GM18873 (cell line): ENCODE results near the gene INSIG2.
A peak's percentile ranks its signal among the peaks of the same experiment; 100 is the strongest.

Source experiments
- ATAC-seq: cut with Tn5 transposase; IDR thresholded peaks from one replicate; pipeline ENCODE4 v1.9.1; 2021; ENCODE audit warnings: mild to moderate bottlenecking, moderate library complexity, moderate number of reproducible peaks; ENCODE audit not compliant: unreplicated experiment, low FRiP score

INSIG2 gene

DNA sequence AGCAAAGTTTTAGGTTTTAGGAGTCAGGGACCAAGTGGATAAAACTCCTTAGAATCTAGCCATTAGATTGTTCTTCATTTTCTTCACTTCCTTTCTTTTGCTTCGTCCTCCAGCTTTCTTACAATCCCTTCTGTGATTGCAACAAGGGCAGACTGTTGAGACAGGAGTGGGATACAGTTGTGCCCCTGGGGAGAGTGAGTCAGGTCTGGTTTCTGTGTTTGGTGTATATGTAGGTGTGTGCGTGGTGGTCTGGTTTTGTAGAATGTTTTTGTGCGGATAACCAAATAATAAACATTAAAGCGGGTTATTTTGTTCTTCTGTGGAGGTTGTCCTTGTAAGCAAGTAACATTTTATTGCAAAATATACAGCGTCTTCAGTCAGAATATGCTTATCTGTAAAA is 7.3 kb downstream of the INSIG2 start:
- ATAC-seq: no peak

DNA sequence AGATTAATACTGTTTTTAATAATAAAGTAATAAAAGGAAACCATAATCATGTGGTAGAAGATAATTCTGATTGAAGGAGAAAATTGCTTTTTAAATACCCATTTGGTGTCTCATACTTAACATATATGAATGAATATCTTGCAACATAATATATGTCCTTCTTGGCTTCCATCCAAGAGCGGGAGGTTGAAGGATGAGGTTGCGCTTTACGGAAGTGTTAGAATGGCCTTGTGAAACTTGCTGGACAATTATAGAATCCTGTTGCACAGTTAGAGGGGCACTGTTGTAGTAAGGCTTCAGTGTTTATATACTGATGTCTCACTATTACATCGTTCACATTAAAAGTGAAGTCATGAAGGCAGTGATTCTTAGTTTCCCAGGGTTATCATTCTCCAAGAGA is 9.4 kb downstream of the INSIG2 start:
- ATAC-seq: no peak

DNA sequence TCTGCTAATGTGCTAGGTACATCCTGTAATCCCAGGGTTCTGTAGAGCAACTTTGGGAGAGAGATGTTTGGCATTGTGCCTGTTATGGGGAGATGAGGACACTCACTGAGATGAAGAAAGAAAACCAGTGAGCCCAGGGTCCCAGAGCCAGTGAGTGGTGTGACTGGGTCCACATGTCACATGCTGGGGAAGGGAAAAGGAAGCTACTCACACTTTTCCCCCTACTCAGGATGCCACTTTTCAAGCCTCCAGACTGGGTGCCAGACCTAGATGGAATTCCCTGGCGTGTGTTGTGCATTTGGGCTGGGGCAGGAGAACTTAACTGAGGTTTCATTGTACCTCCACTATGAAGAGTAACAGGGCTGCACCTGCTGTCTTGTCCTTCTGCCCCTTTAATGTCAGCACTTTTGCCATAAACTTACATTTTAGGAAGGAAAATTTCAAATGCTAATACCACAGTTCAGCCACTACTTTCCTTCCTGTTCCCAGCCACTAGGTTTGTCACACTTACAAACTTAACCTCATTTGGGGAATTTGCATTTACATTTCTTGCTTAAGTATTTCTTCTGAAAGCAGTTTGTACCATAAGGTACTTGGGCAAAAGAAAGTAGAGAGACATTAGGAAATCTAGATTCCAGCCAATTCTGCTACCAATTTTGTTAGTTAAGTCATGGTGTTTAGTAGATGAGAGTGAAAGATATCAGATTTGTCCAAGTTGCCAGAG is 10.2 kb downstream of the INSIG2 start:
- ATAC-seq: no peak

DNA sequence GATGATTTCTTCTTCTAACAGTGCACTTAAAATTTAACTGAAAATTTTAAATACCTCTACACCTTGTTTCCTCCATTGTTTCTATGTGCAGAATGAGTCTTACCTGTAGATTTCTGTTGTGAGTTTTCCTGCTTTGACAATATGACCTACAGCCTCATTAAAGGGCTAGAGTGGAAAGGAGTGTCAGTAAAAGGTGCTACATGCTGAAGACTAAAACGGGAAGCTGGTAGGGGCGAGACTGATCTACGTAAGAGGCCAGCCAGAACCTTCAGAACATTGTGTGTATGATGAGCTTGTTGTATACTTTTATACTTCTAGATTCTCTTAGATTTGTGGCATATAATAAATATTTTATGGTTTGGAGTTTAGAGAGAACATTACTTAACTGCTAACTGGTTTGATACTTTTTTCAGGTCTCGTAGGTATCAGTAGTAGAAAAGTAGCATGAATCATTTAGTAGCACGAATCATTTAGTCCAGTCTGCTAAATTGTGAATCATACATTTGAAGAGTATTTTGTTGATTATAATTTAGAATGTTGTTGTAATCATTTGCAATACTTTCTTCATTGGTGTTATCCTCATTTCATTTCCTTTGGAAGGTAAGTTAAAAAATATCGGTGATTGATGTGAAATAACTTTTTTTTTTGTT is 14.3 kb downstream of the INSIG2 start:
- no peak for ATAC-seq

DNA sequence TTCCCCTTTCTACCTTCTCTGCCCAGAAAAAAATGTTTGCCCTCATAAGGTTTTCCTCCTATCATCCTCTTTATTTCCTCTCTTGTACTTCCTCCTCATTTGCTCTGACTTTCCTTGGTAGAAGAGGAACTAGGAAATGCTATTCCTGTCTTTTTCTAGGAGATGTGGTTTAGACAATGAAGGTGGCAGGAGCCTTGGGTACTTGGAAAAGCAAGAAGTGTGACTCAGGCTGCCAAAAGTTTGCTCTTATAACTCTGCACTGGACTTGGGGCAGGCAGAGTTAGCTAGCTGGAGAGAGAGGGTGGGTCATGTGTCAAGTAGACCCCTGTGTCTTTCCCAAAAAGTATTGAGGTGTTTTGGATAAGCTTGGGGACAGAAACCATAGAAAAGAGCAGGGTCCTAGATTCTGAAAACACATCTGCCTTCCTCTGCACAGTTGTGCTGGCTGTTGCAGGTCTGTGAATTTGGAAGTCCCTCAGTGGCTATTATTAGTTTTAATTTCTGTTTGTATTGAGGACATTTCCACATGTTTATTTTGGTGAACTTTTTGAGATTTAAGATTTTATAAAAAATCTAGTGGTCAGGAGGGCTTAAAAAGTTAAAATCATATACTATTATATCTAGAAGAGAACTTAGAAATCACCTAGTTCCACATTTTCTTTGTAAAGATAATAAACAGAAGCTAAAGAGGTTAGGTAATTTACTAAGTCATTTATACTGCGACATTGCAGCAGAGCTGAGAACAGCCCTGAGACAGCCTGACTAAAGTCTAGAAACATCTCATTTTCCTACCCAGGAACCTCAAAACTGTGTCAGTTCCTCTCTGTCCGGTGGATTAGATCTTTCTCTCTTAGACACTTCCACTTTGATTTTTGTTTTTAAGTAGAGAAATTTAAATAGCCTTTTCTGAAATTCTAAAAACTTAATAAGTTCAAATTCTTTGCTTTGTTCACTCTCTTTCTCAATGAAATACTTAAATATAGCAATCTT is 16.0 kb downstream of the INSIG2 start:
- ATAC-seq: peak; percentile 94

DNA sequence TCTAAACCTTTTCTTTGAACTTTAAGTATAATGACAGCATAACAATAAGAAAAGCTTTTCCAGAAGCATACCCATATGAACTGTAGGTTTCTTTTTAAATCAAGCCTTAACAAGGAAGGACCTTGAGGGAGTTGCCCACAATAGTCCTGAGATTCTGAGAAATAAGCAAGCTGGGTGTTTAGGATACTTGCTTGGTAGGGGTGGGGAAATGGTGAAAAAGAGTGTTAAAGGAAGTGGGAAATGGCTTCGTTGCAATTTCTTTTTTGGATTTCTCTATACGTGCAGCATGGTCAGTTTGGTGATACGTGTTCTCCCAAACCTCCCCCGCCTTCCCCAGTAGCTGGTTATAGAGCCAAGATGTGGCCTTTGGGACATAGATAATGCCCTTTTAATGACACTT is 17.2 kb downstream of the INSIG2 start:
- no peak for ATAC-seq

DNA sequence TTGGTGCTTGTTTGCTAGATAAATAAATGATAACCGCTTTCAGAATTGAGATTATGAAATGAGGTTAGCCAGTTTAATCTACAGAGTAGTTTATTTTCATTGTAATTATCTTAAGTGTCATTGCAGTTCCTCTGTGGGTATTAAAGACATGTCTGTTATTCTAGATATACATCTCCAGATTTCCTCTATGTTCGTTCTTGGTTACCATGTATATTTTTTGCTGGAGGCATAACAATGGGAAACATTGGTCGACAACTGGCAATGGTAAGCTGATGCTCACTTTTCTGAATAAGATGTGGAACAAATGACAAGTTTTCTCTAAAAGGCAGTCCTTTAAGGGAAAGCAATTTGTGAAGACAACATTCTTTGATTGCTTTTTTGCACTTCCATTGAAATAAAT is 18.7 kb downstream of the INSIG2 start:
- ATAC-seq: no peak

DNA sequence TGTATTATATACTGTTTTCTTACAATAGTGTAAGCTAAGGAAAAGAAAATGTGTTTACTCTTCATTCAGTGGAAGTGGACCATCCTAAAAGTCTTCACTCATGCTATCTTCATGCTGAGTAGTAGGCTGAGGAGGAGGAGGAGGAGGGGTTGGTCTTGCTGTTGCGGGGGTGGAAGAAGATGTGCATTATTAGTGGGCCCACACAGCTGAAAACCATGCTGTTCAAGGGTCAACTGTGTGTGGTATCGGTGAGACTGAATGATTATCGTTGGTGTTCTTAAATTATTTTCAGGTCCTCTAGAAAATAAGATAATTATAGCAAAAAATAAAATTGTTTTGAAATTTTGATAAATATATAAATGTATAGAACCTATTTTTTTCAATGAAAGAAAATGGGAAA is 22.0 kb downstream of the INSIG2 start:
- ATAC-seq: no peak

DNA sequence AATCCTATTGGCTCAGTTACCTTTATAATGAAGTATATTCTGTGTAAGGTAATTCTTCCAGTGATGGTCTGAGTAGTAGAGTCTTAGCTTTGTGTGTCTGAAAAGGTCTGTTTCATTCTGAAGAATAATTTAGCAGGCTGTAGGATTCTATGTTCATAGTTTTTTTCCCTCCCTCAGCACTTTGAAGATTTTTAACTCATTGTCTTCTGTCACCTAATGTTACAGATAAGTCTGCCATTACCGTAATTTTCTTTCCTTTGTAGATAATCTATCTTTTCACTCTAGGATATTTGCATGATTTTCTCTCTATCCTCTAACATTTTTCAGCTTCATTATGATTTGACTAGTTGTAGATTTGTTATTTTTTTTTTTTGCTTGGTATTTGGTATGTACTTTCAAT is 22.7 kb downstream of the INSIG2 start:
- ATAC-seq: no peak

DNA sequence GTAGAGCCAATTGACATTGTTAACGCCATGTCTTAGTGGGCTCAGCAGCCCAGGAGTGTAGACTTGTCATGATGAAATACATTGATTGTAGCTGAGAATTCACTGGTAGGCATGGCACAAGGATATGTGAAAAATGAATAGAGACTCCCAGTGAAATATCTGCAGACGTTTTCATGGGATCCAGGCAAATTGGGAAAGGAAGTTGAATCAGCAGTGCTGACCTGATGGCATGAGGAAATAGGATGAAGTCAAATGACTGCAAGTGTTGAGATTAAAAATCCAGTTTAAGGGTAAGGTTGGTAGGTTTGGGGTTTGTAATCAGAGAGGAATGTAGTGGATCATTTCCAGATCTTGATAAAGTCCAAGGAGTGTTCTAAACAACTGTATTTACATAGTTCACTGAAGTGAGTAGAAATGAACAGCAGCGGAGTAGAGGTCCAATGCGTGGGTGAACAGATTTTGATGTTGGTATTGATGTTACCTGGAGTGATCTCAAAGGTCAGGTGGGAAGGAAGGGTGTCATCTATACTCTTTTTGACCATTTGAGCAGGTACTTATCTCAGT is 24.6 kb downstream of the INSIG2 start:
- no peak for ATAC-seq

DNA sequence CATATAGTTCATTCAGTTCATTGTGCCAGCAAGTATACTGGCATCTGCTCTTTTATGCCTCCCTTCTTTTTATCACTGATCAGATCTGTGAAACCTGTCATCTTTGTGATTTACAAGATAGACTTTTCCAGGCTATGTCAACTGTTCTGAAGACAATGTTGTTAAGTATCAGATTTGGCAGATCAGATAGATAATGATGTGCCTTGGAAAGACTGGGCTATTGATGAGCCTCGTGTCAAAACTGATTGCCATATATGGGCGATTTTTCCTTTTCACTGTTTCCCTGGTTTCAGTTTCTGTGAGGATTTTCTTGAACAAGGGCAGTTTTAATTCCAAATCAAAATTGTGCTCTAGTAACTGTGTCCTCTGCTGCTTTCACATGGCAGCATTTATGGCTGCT is 26.6 kb downstream of the INSIG2 start:
- ATAC-seq: no peak

DNA sequence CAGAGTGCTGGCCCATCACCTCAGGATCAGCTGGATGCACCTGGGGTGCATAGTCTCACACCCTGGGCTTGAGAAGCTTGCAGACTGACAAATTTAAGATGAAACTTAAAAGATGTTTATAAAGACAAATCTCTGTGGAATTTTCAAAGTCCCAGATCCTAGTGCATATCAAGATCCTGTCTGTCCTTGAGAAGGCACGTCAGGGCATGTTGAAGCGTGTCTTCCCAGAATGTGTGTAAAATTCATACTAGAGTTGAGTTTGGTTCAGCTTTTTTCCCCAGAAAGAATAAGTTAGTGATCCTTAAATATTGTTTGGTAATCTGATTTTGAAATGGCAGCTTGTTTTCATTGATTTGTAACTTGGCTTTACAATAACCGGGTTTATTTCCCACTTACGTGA is 27.5 kb downstream of the INSIG2 start:
- no peak for ATAC-seq

DNA sequence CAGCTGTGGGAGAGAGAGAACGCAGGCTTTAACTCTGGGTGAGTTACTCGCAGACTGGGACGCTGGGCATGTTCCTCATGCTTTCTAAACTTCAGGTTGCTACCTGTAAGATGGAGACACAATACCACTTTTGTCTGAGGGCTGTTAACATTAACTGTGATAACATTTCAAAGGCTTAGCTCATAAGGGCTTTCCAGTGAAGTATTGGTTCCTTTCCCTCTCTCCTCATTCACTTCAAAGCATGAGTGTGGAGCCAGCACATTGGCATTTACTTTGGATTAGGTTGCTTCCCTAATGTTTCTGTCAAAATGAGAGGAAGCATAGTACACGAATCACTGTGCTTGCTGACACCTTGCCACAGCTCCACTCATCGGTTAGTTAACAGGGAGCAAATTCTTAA is 30.2 kb downstream of the INSIG2 start:
- no peak for ATAC-seq

DNA sequence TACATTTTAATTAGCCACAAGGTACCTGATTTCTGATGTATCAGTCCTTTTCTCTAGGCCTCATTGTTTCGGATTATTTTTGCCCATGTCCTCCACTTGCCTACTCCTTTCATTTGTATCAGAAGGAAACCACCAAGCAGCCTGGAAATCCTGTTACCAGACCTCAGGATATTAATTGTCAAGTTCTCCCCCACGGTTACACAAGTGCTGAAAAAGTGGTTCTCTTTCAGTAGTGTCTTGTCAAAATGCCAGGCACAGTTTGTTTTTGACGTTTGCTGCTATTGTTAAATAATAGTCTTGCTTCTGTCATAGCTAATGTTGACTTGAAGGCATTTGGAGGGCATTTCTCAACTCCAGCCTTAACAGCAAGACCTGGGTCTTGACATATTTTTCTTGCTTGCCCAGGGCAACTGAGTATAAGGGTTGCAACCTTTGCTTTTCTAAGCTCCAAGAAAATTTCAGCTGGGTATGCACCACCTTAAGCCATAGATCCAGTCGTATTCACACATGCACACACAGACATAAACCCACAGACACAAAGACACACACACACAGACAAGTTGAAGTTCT is 31.0 kb downstream of the INSIG2 start:
- ATAC-seq: no peak

DNA sequence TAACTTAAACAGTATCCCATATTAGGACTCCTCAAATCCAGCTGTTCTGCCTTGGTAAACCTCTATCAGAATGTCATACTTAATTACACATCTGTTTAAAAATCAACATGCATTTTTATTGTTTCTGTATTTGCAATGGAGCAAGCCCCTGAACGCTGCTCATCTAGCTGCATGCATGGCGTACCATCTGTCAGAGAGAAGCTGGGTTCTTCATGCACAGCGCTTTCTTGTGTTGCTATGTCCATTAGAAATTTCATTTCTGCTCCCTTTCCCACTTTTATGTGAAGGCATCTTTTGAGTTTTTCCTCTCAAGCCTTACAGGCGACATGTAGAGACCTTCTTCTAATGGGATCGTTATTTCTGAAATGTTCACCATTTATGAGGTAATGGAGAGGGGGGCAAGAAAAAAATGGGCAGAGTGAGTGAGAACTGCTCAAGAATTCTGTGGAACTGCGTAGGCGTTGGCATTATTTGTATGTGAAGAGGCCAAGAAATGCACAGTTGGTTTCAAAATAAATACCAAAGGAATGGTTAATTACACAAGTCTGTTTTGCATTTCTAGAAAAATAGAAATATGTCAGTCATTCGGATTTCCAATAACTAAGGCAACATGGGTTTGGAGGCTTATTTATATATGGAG is 31.6 kb downstream of the INSIG2 start:
- no peak for ATAC-seq

DNA sequence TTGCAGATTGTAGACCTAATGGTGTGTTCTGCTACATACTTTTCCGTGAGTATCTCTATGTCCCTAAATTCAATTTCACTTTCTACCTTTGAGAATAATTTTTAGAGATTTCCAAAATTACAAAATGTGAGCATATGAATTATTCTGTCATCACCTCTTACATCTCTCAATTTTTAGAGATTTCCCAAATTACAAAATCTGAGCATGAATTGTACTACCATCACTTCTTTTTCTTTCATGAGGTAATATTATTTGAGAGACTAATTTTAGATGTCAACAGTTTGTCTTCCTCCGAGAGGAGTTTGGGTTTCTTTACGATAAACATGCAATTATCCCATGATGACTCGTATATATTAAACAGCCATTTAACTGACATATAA is 32.1 kb downstream of the INSIG2 start:
- ATAC-seq: no peak

DNA sequence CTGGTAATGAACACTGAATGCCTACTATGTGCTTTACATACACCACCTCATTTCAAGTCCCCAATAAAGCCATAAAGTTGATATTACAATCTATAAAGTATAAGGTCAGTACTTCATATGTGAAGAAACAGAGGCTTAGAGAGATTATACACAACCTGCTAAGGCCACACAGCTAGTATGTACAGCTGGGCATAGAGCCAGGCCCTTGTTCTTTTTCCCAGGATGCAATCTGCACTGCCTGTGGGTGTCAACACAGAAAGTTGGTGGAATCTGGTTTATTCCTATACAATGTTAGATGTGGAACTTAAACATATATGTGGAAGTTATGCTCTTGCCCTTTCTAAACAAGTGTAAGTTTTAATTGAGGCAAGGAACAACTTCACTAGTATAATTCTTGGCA is 32.8 kb downstream of the INSIG2 start:
- ATAC-seq: no peak

DNA sequence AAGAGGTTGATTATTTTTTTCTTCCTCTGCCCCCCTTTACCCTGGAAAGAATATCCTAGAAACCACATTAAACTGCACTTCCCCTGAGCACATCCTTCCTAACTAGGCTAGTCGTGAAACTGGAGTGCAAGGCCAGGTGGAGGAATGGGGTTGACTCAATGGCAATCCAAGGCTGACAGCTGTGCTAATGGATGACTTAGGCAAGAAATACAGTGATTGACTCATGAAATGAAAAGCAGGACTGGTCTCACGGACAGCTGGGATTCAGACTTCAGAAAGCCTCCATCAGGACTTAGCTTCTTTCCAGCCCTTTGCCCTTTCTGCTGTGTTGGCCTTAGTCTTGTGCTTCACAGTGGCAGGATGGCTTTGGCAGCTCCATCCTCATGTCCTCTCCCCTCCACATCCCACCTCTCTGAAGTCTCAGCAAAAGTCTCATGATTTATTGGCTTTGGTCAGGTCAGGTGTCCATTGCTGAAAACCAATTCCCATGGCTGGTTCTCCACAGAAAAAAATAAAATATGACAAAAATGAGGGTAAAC is 33.8 kb downstream of the INSIG2 start:
- ATAC-seq: no peak

DNA sequence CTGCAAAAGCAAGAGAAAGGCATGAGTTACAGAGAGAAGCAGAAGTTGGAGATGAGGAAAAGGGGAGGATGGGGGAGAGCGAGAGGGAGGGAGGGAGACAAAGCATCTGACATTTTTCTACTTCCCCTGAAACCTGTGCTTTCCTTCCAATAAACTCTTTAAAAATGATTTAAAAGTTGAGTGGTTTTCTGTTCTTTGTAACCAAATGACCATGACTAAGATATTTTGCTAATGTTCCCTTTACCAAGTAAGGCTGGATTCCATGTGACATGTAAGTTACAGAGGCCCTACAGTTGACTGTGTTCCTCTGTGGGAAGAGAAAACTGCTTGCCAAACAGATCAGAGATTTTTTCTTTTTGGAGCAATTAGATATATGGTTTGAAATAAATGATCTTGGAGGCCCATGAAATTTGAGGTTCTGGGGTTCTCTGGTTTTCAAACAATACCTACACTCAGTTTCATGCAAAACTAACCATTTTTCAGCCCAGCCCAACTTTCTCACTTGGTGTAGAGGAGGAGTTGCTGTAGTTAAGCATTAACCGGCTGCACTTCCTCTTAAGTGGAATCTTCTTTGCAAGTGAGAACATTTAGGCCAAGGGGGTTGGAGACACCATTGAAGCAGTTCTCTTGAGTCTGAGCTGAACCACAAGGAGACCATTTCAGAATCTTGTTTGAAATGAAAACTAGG is 34.5 kb downstream of the INSIG2 start:
- peak; percentile 96 for ATAC-seq
